Measurements from ENCODE around the gene MIPOL1.
"Not testable (repeated sequence)": the region's sequence is repeated elsewhere in the genome, so short reads cannot be mapped to it uniquely, and the experiment has no call there.

Gene MIPOL1

GRCh38 chr14:37401093-37401492 lies 203.4 kb downstream of the MIPOL1 start:
- no peak for DNase-seq (ENCODE audit: low read depth)

- DNase-seq (ENCODE audit: low read depth): no peak
Observed at GRCh38 chr14:37403626-37404025, 205.9 kb downstream of the MIPOL1 start.

- no peak for DNase-seq (ENCODE audit: low read depth)
Observed at GRCh38 chr14:37406095-37406494, 208.4 kb downstream of the MIPOL1 start.

DNA sequence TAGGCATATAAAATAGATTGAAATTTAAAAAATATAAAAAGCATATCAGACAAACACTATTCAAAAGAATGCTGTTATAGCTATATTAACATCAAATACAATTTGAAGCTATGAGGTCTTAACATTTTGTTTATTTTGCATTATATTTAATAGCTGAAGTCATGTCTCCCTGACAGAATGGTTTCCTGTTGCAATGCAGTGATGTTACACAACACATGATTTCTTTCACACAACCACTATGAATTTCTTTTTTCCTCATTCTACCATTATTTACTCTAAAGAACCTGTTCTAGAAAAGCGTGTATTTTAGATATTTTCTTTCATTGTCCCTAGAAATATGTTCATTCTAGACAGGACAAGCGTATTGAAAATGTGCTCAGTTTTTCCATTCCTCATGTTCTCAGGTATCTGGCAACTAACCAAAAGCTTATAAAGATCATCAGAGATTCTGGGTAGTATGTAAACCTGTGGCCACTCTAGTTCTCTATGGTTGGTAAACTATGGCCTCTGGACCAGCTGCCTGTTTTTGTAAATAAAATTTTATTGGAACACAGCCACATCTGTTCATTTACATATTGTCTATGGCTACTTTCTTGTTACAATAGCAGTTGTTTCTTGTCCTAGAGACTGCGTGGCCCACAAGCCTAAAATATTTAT lies 213.5 kb downstream of the MIPOL1 start:
- no peak for DNase-seq (ENCODE audit: low read depth)

DNA sequence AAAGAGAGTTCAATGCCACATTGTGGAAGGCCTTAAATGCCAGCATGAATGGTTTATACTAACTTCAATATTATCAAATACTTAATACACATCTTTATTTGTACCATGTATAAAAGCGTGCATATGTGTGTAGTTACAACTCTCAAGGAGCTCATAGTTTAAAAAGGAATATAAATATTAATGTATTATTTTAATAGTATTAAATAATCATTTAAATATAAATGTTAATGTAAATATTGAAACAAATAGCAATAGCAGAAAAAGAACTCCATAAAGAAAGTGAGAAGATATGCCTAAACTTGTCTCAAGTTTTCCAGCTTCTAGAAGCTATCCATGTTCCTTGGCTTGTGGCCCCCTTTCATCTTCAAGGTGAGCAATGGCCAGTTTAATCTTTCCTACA lies 215.3 kb downstream of the MIPOL1 start:
- no peak for DNase-seq (ENCODE audit: low read depth)

- no peak for DNase-seq (ENCODE audit: low read depth)
Observed at GRCh38 chr14:37413504-37414003, 215.8 kb downstream of the MIPOL1 start.

- no peak for DNase-seq (ENCODE audit: low read depth)
Observed at GRCh38 chr14:37416264-37416663, 218.5 kb downstream of the MIPOL1 start.

DNA sequence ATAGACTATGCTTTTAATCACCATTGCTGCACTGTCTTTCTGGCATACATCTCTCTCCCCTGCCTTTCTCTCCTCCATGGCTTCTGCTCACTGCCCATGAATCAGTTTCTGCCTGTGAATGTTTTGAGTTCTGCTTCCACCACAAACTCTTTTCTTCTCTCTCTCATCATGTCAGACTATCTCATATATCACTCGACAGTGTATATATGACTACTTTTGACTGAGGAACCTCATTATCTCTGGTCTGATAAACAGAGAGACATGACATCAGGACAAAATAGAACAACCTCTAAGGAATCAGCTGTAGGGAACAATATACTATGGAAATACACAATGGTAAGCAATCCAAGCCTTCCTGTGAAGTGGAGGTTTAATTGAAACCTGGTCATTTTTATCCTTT lies 219.4 kb downstream of the MIPOL1 start:
- DNase-seq (ENCODE audit: low read depth): no peak

- DNase-seq (ENCODE audit: low read depth): no peak
Observed at GRCh38 chr14:37417833-37418232, 220.1 kb downstream of the MIPOL1 start.

DNA sequence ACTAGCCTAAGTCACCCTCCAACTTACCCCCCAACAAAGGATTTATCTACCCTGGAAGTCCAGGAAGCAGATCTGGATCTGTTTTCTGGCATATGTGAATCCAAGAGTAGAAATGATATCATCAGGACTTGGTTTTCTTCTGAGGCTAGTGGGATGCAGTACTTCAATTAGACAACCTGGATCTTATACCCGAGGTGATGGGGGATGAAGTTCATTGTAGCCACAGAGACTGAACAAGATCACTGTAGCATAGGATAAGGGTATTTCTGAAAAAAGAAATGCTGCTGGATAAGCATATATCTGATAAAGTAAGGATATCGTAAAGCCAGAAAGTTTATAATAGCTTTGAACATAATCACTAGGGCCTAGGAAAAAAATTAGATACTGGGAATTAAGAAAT lies 222.9 kb downstream of the MIPOL1 start:
- no peak for DNase-seq (ENCODE audit: low read depth)

GRCh38 chr14:37422319-37422718 lies 224.6 kb downstream of the MIPOL1 start:
- no peak for DNase-seq (ENCODE audit: low read depth)

GRCh38 chr14:37422748-37423147 lies 225.0 kb downstream of the MIPOL1 start:
- DNase-seq (ENCODE audit: low read depth): no peak

GRCh38 chr14:37428954-37429353 lies 231.2 kb downstream of the MIPOL1 start:
- DNase-seq (ENCODE audit: low read depth): no peak

GRCh38 chr14:37429618-37430017 lies 231.9 kb downstream of the MIPOL1 start:
- DNase-seq (ENCODE audit: low read depth): no peak

DNA sequence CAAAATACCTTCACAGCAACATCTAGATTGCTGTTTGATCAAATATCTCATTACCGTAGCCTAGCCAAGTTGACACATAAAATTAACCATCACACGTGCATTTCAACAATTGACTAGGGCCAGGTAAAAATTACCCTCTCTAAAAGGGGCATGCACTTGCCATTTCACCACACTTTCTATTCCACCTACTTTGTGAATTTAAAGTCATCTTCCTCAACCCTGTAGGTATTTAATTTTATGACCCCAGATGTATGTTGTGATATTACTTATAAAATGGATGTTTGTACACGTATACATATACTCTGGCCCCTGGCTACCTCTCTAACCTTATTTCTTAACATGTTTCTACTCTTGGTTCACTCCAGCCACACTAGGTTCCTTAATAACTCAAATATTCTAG lies 237.1 kb downstream of the MIPOL1 start:
- no peak for DNase-seq (ENCODE audit: low read depth)

DNA sequence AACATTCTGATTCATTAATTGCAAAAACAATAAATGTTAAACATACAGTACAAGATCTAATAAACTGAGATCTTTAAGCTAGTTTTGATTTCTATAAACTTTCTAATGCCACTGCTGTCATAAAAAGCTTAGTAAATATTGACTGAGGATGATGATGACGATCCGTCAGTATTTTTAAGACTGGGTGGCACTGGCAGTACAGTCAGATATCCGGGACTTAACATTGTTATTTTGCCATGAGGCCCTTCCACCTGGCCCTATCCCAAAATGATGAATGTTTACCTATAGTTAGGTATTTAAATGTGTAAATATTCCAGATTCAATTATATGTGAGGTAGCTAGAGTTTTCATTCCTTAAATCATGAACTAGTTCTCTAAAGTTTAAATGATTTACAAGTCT lies 238.8 kb downstream of the MIPOL1 start:
- no peak for DNase-seq (ENCODE audit: low read depth)

DNA sequence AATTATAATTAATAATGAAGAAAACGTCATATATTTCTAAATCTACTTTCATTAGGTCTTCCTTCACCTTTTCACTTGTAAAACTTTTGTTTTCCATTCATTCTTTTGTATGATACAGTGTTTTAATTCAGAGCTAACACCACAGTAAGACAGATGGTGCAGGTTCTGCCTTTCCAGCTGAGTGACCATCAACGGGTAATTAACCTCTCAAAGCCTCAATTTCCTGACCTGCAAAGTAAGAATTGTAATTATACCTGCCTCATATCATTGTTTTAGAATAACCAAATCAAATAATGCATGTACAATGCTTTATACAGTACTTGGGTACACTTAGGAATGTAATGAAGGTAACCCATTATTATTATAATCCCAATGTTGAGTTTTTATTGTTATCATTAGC lies 239.8 kb downstream of the MIPOL1 start:
- no peak for DNase-seq (ENCODE audit: low read depth)

DNA sequence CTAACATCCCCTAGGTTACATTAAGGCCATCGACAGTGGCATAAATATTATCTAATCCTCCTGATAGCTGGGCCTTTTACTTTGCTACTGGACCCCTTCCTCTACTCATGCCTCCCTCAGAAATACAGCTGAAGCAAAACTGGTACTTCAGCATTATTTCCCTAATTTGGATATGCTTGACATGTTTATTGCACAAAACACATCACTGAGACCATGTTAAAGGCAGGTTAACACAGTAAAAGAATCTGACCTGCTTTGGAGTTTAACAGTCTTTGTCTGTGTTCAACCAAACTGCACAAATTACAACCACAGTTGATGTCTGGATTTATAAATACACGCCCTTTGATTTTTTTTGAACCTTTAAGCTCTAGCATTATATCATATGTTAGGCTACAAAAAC lies 240.7 kb downstream of the MIPOL1 start:
- no peak for DNase-seq (ENCODE audit: low read depth)

DNA sequence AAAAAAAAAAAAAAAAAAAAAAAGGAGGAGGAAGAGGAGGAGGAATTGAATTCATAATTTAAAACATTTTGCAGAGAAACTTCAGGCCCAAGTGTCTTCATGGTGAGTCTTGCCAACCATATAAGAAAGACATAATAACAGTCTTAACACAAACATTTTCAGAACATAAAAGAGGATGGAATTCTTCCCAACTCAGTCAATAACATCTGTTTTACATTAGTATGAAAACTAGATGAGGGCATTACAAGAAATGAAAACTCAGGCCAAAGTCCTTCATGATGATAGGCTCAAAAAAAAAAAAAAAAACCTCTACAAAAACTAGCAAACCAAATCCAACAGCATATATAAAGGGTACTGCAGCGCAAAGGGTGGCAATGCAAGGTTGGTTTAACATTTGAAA lies 245.7 kb downstream of the MIPOL1 start:
- DNase-seq (ENCODE audit: low read depth): no peak

DNA sequence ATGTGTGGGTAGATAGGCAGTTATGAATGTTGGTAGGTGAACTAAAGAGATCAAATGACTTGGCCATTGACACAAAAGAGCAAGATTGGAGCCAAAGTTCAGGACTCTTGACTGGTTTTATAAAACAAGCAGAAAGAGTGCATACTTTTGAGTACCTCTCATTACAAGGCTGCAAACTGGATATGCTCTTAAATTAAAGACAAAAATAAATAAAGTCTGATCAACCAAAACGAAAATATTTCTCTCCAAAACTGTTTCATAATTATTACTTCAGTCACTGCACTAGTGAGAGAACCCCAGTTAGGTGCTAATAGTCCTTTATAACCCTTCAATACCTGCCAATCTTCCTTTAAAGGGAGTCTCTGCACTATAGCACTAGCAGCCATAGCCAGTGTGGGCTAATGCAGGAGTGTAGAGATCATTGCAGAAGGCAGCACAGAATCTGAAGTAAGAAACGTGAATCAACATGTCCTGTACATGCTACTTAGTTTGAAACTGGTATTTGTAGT lies 250.2 kb downstream of the MIPOL1 start:
- no peak for DNase-seq (ENCODE audit: low read depth)

GRCh38 chr14:37452323-37452722 lies 254.6 kb downstream of the MIPOL1 start:
- no peak for DNase-seq (ENCODE audit: low read depth)

GRCh38 chr14:37453985-37454384 lies 256.2 kb downstream of the MIPOL1 start:
- no peak for DNase-seq (ENCODE audit: low read depth)

DNA sequence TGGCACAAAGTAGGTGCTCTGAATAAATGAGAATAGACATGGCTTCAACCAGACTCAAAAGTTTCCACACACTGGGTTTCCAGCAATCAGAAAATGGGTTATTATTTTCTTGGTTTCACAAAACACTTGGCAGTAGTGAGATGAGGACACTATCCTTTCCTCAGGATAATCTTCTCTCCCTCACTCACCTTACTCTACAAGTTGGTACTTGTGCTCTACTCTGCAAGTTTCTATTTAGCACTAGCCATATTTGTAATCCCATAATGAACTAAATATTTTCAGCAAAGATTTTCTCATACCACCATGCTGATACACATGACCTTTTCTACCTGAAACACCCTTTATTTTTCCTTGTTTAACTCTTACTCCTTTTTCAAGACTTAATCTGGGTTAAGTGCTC lies 259.6 kb downstream of the MIPOL1 start:
- DNase-seq (ENCODE audit: low read depth): no peak

DNA sequence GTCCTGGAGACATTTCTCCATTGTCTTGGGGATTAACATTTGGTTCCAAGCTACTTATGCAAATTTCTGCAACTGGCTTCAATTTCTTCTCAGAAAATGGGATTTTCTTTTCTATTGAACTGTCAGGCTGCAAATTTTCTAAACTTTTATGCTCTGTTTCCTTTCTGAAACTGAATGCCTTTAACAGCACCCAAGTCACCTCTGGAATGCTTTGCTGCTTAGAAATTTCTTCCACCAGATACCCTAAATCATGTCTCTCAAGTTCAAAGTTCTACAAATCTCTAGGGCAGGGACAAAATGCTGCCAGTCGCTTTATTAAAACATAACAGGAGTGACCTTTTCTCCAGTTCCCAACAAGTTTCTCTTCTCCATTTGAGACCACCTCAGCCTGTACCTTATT lies 264.7 kb downstream of the MIPOL1 start:
- not testable (repeated sequence) for DNase-seq (ENCODE audit: low read depth)

Measured in ELR (cell line).